BLaER1 (cell line): ENCODE data around the gene REG1A.
A peak's percentile ranks its signal among the peaks of the same experiment; 100 is the strongest.

Experiments used
- H3K27ac ChIP-seq: shearing (Covaris generic); formaldehyde crosslinking; 2 replicates; pipeline ENCODE4 v1.8.1; 2022
- H3K27me3 ChIP-seq: shearing (Covaris generic); formaldehyde crosslinking; 2 replicates; pipeline ENCODE4 v1.8.1; 2022
- H3K36me3 ChIP-seq: shearing (Covaris generic); formaldehyde crosslinking; 2 replicates; pipeline ENCODE4 v1.8.1; 2022
- H3K4me1 ChIP-seq: shearing (Covaris generic); formaldehyde crosslinking; 2 replicates; pipeline ENCODE4 v1.8.1; 2022
- H3K4me2 ChIP-seq: shearing (Covaris generic); formaldehyde crosslinking; 2 replicates; pipeline ENCODE4 v1.8.1; 2022
- H3K4me3 ChIP-seq: shearing (Covaris generic); formaldehyde crosslinking; 2 replicates; pipeline ENCODE4 v1.8.1; 2022
- H3K9ac ChIP-seq: shearing (Covaris generic); formaldehyde crosslinking; 2 replicates; pipeline ENCODE4 v1.8.1; 2022
- H3K9me3 ChIP-seq: shearing (Covaris generic); formaldehyde crosslinking; 2 replicates; pipeline ENCODE4 v1.8.1; 2022
- H4K20me1 ChIP-seq: shearing (Covaris generic); formaldehyde crosslinking; 2 replicates; pipeline ENCODE4 v1.8.1; 2022
- Cebpa-rat ChIP-seq: shearing (Covaris generic); IDR thresholded peaks from 2 replicates; pipeline ENCODE4 v1.8.1; 2022

Gene REG1A

DNA sequence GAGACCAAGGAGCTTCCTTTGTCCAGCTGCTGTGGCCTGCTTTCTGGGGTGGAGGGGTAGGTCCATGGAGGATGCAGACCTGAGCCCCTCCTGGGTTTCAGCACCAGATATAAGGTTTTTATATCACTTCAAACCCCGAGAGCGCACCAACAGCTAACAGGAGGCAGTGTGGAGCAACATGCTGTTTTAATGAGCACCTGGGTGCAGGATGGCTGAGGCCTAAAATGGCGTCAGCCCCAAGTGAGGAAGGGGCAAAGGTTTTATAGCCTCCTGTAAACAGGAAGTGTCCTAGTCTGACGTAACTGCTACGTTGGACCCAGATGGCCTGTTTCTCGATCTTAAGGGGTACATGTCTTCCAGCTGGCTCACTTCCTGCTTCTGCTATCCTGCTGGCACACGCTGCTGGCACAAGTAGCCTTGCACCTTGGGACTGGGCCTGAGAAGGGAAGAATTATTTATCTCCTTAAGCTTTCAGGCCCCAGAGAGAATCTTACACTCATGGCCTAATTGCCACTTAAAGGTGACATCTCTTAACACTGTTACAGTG is 21.1 kb upstream of the REG1A start:
- H3K36me3 ChIP-seq = no peaks in the 10 kb centered on the region
- no peak overlapping the region for H3K9ac ChIP-seq
- peak overlapping the region; percentile 75 for H3K4me2 ChIP-seq
- no peak for TF ChIP-seq Cebpa-rat
- no peak overlapping the region for H3K4me3 ChIP-seq
- peaks cover 30% of the 10 kb centered on the region for H3K4me1 ChIP-seq
- no peaks in the 10 kb centered on the region for H4K20me1 ChIP-seq
- H3K27me3 ChIP-seq = no peaks in the 10 kb centered on the region
- H3K9me3 ChIP-seq = peaks cover 13% of the 10 kb centered on the region; the same call in 1 of the 2 replicates
- H3K27ac ChIP-seq = peak overlapping the region; percentile 68

DNA sequence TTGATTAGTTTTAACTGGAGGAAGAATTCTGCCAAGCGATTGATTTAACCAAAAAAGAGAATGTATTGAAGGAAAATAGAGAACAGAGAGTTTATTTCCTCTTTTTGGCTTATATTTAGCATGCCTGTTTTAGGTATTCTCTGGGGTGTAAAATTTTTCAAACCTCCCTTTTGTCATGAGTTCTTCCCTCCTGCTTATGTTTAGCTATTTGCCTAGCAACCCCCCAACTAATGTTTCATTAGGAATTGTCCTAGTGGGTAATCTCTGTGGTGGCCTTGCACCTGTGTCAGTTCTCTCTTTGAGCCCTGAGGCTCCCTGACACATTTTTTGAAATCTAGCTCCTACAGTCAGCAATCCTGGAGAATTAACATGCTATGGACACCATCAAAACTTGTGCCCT is 20.0 kb upstream of the REG1A start:
- Histone ChIP-seq H3K4me1 (peaks cover 30% of the 10 kb centered on the region), H3K9me3 (peaks cover 13% of the 10 kb centered on the region; the same call in 1 of the 2 replicates), H3K9ac (peak overlapping the region; percentile 1; the same call in 1 of the 2 replicates), H3K27ac (peak overlapping the region; percentile 68), H3K27me3 (no peaks in the 10 kb centered on the region), H3K4me2 (peak overlapping the region; percentile 75), H3K36me3 (no peaks in the 10 kb centered on the region), H3K4me3 (0 out of 2 replicates have a peak overlapping the region, but pooled peaks have one; percentile 13), H4K20me1 (no peaks in the 10 kb centered on the region)
- TF ChIP-seq Cebpa-rat = no peak

DNA sequence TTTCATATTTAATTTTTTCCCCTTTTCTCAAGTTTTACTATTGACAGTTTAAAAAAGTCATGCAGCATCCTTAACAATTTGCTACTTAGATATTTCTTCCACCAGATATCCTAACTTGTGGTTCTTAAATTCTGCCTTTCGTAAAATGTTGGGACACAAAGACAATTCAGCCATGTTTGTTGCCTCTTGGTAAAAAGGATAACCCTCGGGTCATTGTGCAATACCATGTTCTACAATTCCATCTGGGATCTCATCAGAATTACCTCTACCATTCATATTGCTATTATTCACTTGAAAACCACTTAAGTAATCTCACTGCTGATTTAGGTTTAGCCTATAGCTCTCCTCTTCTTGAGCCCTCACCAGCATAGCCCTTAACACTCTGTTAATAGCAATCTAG is 19.3 kb upstream of the REG1A start:
- peaks cover 13% of the 10 kb centered on the region; the same call in 1 of the 2 replicates for H3K9me3 ChIP-seq
- H3K9ac ChIP-seq = no peak overlapping the region
- peak overlapping the region; percentile 75 for H3K4me2 ChIP-seq
- no peak for TF ChIP-seq Cebpa-rat
- no peaks in the 10 kb centered on the region for H4K20me1 ChIP-seq
- H3K27me3 ChIP-seq = no peaks in the 10 kb centered on the region
- no peak overlapping the region for H3K27ac ChIP-seq
- peaks cover 30% of the 10 kb centered on the region for H3K4me1 ChIP-seq
- H3K36me3 ChIP-seq = no peaks in the 10 kb centered on the region
- H3K4me3 ChIP-seq = no peak overlapping the region

DNA sequence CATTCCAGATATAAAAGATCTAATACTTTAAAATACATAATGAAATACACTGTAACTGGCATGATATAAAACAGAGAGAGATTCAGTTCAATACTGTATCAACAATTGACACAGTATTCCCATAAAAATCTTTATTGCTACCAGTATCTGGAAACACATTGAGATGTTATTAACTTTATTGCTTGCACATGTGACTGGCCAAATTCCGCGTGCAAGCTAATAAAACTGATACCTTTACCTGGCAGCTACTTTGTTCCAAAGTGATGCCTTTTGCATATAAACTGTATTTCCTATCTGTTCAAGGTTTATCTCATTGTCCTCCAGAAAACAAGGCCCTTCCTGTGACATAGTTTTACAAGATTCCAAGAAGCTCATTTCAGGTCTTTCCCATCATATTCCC is 17.1 kb upstream of the REG1A start:
- Histone ChIP-seq H3K9me3 (peaks cover 13% of the 10 kb centered on the region; the same call in 1 of the 2 replicates), H3K9ac (no peak overlapping the region), H4K20me1 (no peaks in the 10 kb centered on the region), H3K4me1 (peaks cover 30% of the 10 kb centered on the region), H3K4me2 (no peak overlapping the region), H3K27me3 (no peaks in the 10 kb centered on the region), H3K4me3 (no peak overlapping the region), H3K27ac (no peak overlapping the region), H3K36me3 (no peaks in the 10 kb centered on the region)
- TF ChIP-seq Cebpa-rat = no peak

DNA sequence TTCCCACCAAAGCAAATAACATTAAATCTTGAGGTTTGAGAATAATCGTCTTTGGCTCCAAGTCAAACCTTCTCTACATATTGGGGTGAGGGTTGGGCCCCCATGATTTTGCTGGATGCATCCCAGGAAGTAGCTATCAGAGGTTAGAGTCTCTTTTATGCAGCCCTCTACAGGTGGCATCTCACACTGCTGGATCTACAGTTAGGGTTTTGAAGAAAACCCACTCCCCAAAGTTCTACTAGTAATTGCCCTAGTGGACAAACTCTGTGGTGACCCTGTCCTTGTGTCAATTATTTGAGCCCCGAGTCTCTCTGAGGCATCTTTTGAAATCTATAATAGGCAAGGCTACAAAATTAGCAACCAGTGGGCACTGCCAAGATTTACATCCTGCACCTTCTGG is 15.0 kb upstream of the REG1A start:
- TF ChIP-seq Cebpa-rat = no peak
- Histone ChIP-seq H3K4me2 (no peak overlapping the region), H3K27ac (no peak overlapping the region), H3K9ac (no peak overlapping the region), H3K9me3 (peaks cover 13% of the 10 kb centered on the region; the same call in 1 of the 2 replicates), H3K4me3 (no peak overlapping the region), H3K4me1 (peaks cover 11% of the 10 kb centered on the region), H3K27me3 (no peaks in the 10 kb centered on the region), H4K20me1 (no peaks in the 10 kb centered on the region), H3K36me3 (no peaks in the 10 kb centered on the region)

DNA sequence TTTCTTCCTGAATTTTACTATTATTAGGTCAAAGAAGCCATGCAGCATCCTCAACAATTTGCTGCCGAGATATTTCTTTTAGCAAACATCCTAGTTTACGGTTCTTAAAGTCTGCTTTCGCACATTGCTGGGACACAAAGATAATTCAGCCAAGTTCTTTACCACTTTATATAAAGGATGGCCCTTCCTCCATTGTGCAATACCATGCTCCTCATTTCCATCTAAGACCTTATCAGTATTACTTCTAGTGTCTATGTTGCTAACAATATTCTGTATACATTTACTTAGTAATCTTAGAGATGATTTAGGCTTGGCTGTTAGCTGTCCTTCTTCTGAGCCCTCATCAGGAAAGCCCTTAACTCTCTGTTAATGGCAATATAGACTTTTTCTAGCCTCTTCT is 8.0 kb upstream of the REG1A start:
- no peaks in the 10 kb centered on the region for H3K36me3 ChIP-seq
- no peak for TF ChIP-seq Cebpa-rat
- H3K27me3 ChIP-seq = no peaks in the 10 kb centered on the region
- no peak overlapping the region for H3K4me2 ChIP-seq
- H4K20me1 ChIP-seq = no peaks in the 10 kb centered on the region
- no peaks in the 10 kb centered on the region for H3K4me1 ChIP-seq
- no peaks in the 10 kb centered on the region for H3K9me3 ChIP-seq
- no peak overlapping the region for H3K4me3 ChIP-seq
- no peak overlapping the region for H3K9ac ChIP-seq
- no peak overlapping the region for H3K27ac ChIP-seq

DNA sequence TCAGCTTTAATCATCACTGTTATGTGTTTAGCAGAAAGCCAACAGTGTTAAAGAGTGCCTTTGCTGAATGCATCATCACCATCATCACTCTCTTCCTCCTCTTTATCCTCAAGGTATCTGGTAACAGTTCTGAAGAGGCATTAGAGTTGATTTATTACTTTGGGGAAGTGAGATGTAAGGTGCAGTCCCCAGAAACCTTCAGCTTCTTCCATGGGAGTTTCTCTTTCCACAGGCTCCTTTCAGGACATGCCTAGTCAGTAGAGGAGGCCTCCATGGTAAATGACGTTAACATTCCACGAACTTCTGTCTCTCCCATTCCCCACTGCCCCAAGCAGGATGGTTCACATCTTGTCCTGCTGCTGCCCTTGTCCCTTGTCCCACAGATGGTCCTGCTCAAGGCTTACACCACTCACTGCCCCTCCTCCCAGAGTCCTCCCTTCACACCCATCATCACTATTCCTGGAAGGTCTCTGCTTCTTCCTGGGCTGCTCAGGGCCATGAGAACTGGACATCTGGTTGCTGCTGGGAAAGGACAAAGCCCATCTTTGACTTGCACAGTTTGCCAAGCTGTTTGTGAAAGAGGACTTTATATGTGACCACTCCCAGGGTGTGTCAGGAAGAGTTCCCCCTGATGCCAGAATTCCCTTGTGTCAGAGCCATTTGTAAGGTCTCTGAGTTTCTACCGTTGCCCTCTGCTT is 5.3 kb upstream of the REG1A start:
- Histone ChIP-seq H4K20me1 (no peaks in the 10 kb centered on the region), H3K4me2 (no peak overlapping the region), H3K9me3 (no peaks in the 10 kb centered on the region), H3K27me3 (no peaks in the 10 kb centered on the region), H3K27ac (no peak overlapping the region), H3K4me3 (no peak overlapping the region), H3K4me1 (no peaks in the 10 kb centered on the region), H3K36me3 (no peaks in the 10 kb centered on the region), H3K9ac (no peak overlapping the region)
- TF ChIP-seq Cebpa-rat = no peak

DNA sequence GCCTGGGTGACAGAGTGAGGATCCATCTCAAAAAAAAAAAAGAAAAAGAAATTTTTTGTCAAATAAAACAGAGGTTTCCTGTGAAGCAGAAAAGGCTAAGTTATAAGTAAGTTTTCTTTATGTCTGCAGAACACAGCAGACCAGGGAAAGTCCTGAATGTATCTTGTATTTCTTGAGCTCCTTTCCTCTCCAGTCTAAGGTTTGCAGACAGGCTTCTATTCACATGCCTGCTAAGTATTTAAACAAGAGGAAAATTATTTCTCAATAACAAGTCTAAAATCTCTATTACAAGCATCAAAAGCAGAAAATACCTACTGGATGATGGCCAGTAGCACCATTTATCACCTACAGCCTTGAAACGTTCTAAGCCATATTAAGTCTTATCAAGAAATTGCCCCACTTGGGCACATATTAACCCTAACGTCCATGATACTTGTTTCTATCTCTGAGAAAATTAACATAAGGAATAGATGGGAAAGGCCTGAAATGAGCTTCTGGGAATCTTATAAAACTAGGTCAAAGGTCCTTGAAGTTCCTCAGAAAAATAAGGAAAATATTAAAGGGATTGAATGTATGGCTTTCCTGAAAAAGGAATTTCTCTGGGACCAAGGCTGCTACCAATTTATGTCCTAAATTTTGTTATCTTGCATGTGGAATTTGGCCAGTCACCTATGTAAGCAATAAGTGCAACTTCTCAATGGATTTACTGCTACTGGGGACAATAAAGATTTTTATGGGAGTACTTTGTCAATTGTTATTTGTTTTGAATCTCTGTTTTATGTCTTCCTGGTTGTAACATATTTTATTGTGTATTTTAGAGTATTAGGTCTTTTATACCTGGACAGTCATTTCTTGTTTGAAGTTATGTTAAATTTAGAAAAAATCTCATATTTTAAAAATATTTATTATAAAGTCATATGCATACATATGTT is 3.0 kb upstream of the REG1A start:
- Histone ChIP-seq H3K27me3 (no peaks in the 10 kb centered on the region), H4K20me1 (no peaks in the 10 kb centered on the region), H3K27ac (no peak overlapping the region), H3K4me2 (no peak overlapping the region), H3K36me3 (no peaks in the 10 kb centered on the region), H3K9me3 (no peaks in the 10 kb centered on the region), H3K4me3 (no peak overlapping the region), H3K4me1 (no peaks in the 10 kb centered on the region), H3K9ac (no peak overlapping the region)
- TF ChIP-seq Cebpa-rat = no peak

DNA sequence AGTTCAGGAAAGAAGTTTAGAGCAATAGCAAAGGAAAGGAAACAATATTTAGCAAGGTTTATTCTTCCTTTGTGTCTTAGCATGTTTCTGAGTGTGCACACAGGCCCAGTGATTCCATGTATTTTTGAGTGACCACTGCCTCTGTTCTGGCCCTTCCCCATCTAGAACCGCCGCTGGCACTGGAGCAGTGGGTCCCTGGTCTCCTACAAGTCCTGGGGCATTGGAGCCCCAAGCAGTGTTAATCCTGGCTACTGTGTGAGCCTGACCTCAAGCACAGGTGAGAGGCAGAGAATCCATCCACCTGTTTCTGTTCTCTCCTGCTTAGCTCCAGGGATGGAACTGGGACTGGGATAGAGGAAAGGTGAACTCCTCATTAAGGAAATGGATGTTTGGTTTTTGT is 2.4 kb downstream of the REG1A start:
- Histone ChIP-seq H3K27ac (no peak overlapping the region), H3K36me3 (no peaks in the 10 kb centered on the region)
- no peak for TF ChIP-seq Cebpa-rat

More for the DNA sequence above, 2.4 kb downstream of the REG1A start:
- Histone ChIP-seq H3K4me2 (no peak overlapping the region), H3K27me3 (no peaks in the 10 kb centered on the region), H3K9me3 (no peaks in the 10 kb centered on the region), H3K4me3 (no peak overlapping the region), H3K9ac (no peak overlapping the region), H4K20me1 (no peaks in the 10 kb centered on the region), H3K4me1 (no peaks in the 10 kb centered on the region)
